Measurements from ENCODE around the gene ZXDC.

DNA sequence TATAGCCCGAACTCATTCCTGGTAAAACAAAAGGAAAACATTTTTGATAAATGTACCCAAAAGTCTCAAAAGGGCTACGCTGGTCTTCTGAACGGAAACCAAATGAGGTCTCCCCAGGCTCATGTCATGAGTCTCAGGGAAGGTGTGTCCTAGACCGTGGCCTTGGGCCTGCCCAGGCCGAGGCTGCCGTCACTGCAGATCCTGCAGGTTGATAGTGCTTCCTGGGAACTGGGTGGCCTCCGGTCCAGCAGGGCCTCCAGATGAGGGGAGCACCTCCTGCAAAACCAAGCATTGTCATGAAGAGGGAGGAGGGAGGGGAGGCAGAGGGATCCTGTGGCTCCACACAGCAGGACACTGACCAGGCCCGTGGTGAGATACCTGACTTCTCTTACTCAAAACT lies 37.5 kb downstream of the ZXDC start:
- TF ChIP-seq CTCF (IDR thresholded peaks at IDR 0.05) = no peak
- TF ChIP-seq POLR2A (IDR thresholded peaks at IDR 0.05) = no peak

All from uterus (tissue), 2 donors.